H4 (cell line): ENCODE data around the gene OSCP1. TPM values are rescaled to one million over a fixed set of nuclear protein-coding genes. Genes with fewer than 3 reads are reported as not detected.
A peak's percentile ranks its signal among the peaks of the same experiment; 100 is the strongest.

ENCODE experiments used
- DNase-seq: peaks from one replicate; pipeline ENCODE4 v3.0.0-alpha.2; 2015; ENCODE audit warnings: low spot score
- total RNA-seq: library from RNA; depleted of rRNA; stranded (reverse); fragments of >200 nt; shearing (Covaris generic); gene quantifications from 2 replicates; pipeline ENCODE4 v1.2.3, GENCODE V29; 2014; rRNA removed

Gene OSCP1
- total RNA-seq, 1 experiment from 2014 or later: 8.4 TPM

DNA sequence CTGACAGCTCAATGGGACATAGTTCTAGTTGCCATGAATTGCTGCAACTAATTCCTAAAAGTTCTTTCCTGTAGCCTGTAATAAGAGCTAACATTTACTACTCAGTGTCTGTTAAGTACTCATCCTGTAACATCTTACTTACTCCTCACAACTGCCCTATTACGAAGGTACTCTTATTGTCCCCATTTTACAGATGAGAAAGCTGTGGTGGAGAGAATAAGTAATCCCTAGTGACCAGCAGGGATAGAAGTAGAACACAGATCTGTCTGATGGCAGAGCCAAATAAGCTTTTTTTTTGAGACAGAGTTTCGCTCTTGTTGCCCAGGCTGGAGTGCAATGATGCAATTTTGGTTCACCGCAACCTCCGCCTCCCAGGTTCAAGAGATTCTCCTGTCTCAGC lies 67.6 kb downstream of the OSCP1 start:
- DNase-seq: no peak

DNA sequence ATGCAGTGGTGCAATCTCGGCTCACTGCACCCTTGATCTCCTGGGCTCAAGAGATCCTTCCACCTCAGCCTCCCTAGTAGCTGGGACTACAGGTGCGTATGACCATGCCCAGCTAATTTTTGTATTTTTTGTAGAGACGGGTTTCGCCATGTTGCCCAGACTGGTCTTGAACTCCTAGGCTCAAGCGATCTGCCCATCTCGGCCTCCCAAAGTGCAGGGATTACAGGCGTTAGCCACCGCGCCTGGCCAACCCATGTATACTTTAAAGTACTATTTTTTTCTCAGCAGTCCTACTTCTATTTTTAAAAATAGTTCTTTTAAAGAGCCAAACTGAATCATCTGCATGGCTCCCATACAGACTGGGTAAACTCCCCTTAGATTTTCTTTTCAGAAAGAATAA lies 68.0 kb downstream of the OSCP1 start:
- DNase-seq: no peak

DNA sequence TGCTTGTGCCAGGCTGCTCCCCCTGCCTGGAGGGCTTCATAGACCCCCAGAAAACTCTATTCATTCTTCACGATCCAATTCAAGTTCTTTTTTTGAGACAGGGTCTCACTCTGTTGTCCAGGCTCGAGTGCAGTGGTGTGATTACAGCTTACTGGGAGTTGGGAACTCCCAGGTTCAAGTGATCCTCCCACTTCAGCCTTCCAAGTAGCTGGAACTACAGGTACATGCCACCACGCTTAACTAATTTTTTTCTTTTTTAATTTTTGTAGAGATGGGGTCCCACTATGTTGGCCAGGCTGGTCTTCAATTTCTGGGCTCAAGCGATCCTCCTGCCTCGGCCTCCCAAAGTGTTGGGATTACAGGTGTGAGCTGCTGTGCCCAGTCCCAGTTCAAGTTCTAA lies 68.8 kb downstream of the OSCP1 start:
- no peak for DNase-seq

GRCh38 chr1:36380782-36381181 lies 69.5 kb downstream of the OSCP1 start:
- DNase-seq: no peak

DNA sequence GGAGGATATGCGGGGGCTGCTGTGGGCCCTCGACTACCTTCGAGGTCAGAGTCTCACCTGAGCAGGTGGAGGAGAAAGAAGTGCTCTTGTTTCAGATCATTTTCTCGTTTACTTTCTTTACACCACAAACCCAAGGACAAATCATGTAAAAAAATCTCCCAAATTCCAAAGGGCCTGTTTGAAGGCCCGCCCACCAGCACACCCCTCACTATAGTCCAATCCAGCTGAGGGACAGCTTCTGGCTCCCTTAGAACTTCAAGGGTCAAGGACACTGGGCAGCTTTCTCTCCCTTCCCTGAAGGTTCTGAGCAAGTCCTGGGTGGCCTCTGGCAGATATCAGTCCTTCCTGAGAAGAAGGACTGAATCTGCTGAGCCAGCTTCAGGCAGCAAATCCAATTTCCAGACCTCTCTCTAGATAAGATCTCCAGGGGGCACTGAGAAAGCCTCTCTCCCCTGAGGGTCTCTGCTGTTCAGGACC lies 70.1 kb downstream of the OSCP1 start:
- DNase-seq: no peak

DNA sequence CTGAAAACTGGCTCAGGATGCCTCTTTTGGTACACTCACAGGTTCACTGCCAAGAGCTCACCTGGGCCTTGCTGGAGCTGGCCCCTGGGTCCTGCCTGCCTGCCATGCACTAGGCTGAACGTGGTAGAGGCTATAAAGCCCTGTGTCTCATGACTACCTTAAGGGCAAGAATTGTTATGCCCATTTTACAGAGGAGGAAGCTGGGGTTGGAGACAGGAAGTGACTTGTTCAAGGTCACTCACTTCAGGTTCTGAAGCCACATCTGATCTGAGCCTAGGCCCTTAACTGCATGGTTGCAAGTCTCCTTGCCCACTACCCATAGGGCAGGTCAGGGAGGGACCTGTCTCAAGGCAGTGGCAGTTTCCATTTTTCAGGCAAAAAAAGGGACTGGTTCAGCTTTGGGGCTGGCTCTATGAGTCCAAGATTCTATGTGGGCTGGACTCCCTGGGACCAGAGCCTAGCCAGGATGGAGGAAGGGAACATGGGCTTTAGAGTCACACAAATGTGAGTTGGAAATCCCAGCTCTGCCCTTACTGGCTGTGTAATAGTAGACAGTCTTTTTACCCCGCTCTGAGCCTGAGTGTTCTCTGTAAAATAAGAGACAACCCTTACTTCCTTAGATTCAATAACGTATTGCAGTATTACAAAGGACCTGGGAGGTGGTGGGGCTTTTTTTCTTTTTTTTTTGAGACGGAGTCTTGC lies 72.3 kb downstream of the OSCP1 start:
- DNase-seq: no peak

DNA sequence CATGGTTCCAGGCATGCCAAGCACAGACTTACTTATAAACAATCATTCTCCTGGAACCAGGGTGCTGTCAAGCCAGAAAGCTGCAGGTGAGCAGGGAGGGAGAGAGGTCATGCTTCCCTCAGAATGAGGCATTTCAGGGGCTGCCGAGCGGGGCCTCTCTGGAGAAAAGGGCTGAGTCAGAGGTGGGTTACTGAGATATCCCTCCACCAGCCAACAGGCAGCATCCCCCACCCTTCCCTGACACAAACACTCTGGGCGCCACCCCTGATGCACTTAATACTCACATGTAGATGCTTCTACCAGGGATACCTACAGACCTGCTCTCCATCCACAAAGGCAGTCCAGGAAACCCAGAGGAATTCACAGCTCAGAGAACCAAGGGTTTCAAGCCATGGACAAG lies 77.6 kb downstream of the OSCP1 start:
- DNase-seq: no peak

DNA sequence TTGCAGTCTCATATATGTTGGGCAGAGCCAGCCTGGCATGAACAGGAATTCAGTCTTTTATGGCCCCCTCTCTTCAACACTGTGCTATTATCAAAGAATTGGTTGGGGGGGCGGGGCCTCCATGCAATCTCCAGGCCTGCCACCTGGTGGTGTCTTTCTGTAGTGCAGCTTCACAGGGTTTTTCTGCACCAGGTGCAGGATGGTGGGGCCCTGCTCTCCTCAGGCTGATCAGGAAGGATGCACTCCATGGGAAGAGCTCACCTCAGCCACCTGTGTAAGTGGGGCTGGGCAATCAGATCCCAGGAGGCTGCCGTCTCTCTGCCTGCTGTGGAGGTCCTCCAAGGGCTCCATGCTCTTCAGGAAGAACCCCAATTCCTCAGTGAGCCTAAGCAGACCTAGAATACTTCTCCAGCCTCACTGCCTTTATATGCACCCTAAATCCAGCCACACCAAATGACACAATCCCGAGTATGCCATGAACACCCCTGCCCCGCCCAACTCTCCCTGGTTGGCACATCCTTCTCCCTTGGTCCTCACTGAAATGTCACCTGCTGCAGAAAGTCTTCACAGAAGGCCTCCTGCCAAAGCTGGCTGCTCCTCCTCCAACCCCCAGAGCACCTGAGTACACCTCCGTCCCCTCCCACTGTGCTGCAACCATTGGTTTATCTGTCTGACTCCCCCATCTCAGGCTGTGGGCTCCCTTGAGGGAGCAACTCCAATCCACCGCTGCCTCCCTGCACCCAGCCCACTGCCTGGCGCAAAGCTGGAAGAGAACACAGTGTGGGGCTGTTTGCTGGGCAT lies 81.0 kb downstream of the OSCP1 start:
- DNase-seq: peak; percentile 48

Other genes starting within 250 kb of the OSCP1 start
- 46.2 and 69.8 TPM in 2 replicates for gene THRAP3, start 226.0 kb downstream of the OSCP1 start, total RNA-seq
- 0.06 TPM in 1 of 2 replicates, not detected in the other for gene SH3D21, start 144.1 kb downstream of the OSCP1 start, total RNA-seq
- gene EVA1B, start 126.8 kb downstream of the OSCP1 start, total RNA-seq: 2.5 and 4.2 TPM in 2 replicates
- 25.1 and 25.3 TPM in 2 replicates for gene STK40, start 64.5 kb downstream of the OSCP1 start, total RNA-seq
- gene LSM10, start 52.5 kb downstream of the OSCP1 start, total RNA-seq: 3.1 and 7.1 TPM in 2 replicates
- gene MRPS15, start 13.9 kb upstream of the OSCP1 start, total RNA-seq: 113 and 121 TPM in 2 replicates
- not detected in 2 replicates for gene CSF3R, start 32.5 kb upstream of the OSCP1 start, total RNA-seq